Suprapubic skin (tissue), 4 donors: ENCODE measurements around the gene RAB24. TPM values are rescaled to one million over a fixed set of nuclear protein-coding genes. Genes with fewer than 3 reads are reported as not detected.

Experiments
- DNase-seq, 2 donors: peaks; one replicate each; pipeline ENCODE4 v3.0.0-alpha.2; 2019; ENCODE audit warnings: low spot score in 2 of 2
- H3K27ac ChIP-seq: fragments of 200-600 bp; sonication (generic); one replicate; pipeline ENCODE4 v1.5.1; 2019
- H3K27me3 ChIP-seq: fragments of 200-600 bp; sonication (generic); one replicate; pipeline ENCODE4 v1.5.1; 2019
- H3K36me3 ChIP-seq: fragments of 200-600 bp; sonication (generic); one replicate; pipeline ENCODE4 v1.5.1; 2019
- H3K4me1 ChIP-seq: fragments of 200-600 bp; sonication (generic); one replicate; pipeline ENCODE4 v1.5.1; 2019
- H3K4me3 ChIP-seq: fragments of 200-600 bp; sonication (generic); one replicate; pipeline ENCODE4 v1.5.1; 2019; ENCODE audit warnings: mild to moderate bottlenecking
- H3K9me3 ChIP-seq: fragments of 200-600 bp; sonication (generic); one replicate; pipeline ENCODE4 v1.5.1; 2019
- CTCF ChIP-seq, 2 donors: fragments of 200-600 bp in 1 of 2; fragments of 450-650 bp in 1 of 2; sonication (generic) in 1 of 2; IDR thresholded peaks; one replicate each; pipeline ENCODE4 v1.5.1; 2016 to 2019; ENCODE audit warnings: antibody characterized with exemption in 2 of 2, mild to moderate bottlenecking in 1 of 2, moderate library complexity in 1 of 2
- EP300 ChIP-seq: sonication (generic); formaldehyde crosslinking; IDR thresholded peaks from one replicate; pipeline ENCODE4 v1.6.1; 2017; ENCODE audit warnings: antibody characterized with exemption
- POLR2A ChIP-seq, 2 donors: fragments of 450-650 bp; IDR thresholded peaks; one replicate each; pipeline ENCODE4 v1.6.1; 2017; ENCODE audit warnings: antibody characterized with exemption in 2 of 2, mild to moderate bottlenecking in 2 of 2, moderate library complexity in 2 of 2
- POLR2AphosphoS5 ChIP-seq, 3 donors: sonication (generic); formaldehyde crosslinking; IDR thresholded peaks; one replicate each; pipeline ENCODE4 v1.6.1; 2017; ENCODE audit warnings: antibody characterized with exemption in 3 of 3
- whole genome bisulfite sequencing: methylation state at CpG from one replicate; pipeline ENCODE4 v1.1.5; 2018; 5-methylcytosine and 5-hydroxymethylcytosine counted together
- total RNA-seq, 4 donors: library from RNA; depleted of rRNA; stranded (reverse); fragments of >200 nt; gene quantifications; one replicate each; pipeline ENCODE4 v1.1.0, GENCODE V29; 2016

RAB24 gene
- total RNA-seq, 4 donors from 2014 or later, result 36.7 to 70.1 (median 43.3) TPM

- 3% methylated on average over 5 of the region's 25 CpGs for WGBS
- H3K27me3 ChIP-seq, result no peaks in the 10 kb centered on the region
- DNase-seq, result no peak
- no peak for TF ChIP-seq CTCF (IDR thresholded peaks at IDR 0.05)
- peak overlapping the region; percentile 69 for H3K4me3 ChIP-seq
- H3K9me3 ChIP-seq, result no peaks in the 10 kb centered on the region
- peak overlapping the region; percentile 85 for H3K27ac ChIP-seq
- H3K4me1 ChIP-seq, result peaks cover 77% of the 10 kb centered on the region
- peaks cover 27% of the 10 kb centered on the region for H3K36me3 ChIP-seq
Observed at GRCh38 chr5:177303925-177304391, 439 bp upstream of the RAB24 start.

- H3K9me3 ChIP-seq, result no peaks in the 10 kb centered on the region
- no peak for TF ChIP-seq POLR2A (IDR thresholded peaks at IDR 0.05)
- TF ChIP-seq EP300, result no peak
- TF ChIP-seq CTCF (IDR thresholded peaks at IDR 0.05), result no peak
- no peak for TF ChIP-seq POLR2AphosphoS5 (IDR thresholded peaks at IDR 0.05)
- WGBS, result 53% methylated on average over 10 of the region's 24 CpGs
Observed at GRCh38 chr5:177302354-177303110, 987 bp downstream of the RAB24 start.

GRCh38 chr5:177301503-177302165, 1.9 kb downstream of the RAB24 start:
- WGBS, result 42% methylated on average over 5 of the region's 7 CpGs
- Histone ChIP-seq H3K4me1 (peaks cover 69% of the 10 kb centered on the region), H3K9me3 (no peaks in the 10 kb centered on the region), H3K27me3 (no peaks in the 10 kb centered on the region), H3K36me3 (peaks cover 17% of the 10 kb centered on the region), H3K4me3 (peak overlapping the region; percentile 69), H3K27ac (peak overlapping the region; percentile 85)
- peak in 1 of 2 donors; percentile 82 for DNase-seq
- TF ChIP-seq CTCF (IDR thresholded peaks at IDR 0.05) (no peak), POLR2A (IDR thresholded peaks at IDR 0.05) (no peak), POLR2AphosphoS5 (IDR thresholded peaks at IDR 0.05) (peak in 1 of 3 donors; percentile 71)

More at GRCh38 chr5:177302354-177303110, 987 bp downstream of the RAB24 start:
- peaks cover 76% of the 10 kb centered on the region for H3K4me1 ChIP-seq
- DNase-seq, result peak in 1 of 2 donors; percentile 68
- H3K27ac ChIP-seq, result peak overlapping the region; percentile 85
- peak overlapping the region; percentile 69 for H3K4me3 ChIP-seq
- H3K36me3 ChIP-seq, result peaks cover 24% of the 10 kb centered on the region
- H3K27me3 ChIP-seq, result no peaks in the 10 kb centered on the region

GRCh38 chr5:177300951-177301350, 2.6 kb downstream of the RAB24 start:
- WGBS, result 76% methylated on average over 2 of the region's 2 CpGs
- DNase-seq, result no peak
- no peaks in the 10 kb centered on the region for H3K27me3 ChIP-seq
- peak overlapping the region; percentile 85 for H3K27ac ChIP-seq
- H3K4me1 ChIP-seq, result peaks cover 68% of the 10 kb centered on the region
- peaks cover 15% of the 10 kb centered on the region for H3K36me3 ChIP-seq
- TF ChIP-seq CTCF (IDR thresholded peaks at IDR 0.05) (no peak), POLR2A (IDR thresholded peaks at IDR 0.05) (no peak)
- H3K9me3 ChIP-seq, result no peaks in the 10 kb centered on the region
- H3K4me3 ChIP-seq, result no peak overlapping the region

- peaks cover 68% of the 10 kb centered on the region for H3K4me1 ChIP-seq
- no peaks in the 10 kb centered on the region for H3K9me3 ChIP-seq
- peaks cover 13% of the 10 kb centered on the region for H3K36me3 ChIP-seq
- peak in 1 of 2 donors; percentile 78 for DNase-seq
- H3K4me3 ChIP-seq, result no peak overlapping the region
- peak overlapping the region; percentile 85 for H3K27ac ChIP-seq
- H3K27me3 ChIP-seq, result no peaks in the 10 kb centered on the region
- WGBS, result 24% methylated on average over 4 of the region's 4 CpGs
- TF ChIP-seq POLR2A (IDR thresholded peaks at IDR 0.05) (no peak), CTCF (IDR thresholded peaks at IDR 0.05) (no peak), POLR2AphosphoS5 (IDR thresholded peaks at IDR 0.05) (no peak)
Observed at GRCh38 chr5:177300236-177300880, 3.2 kb downstream of the RAB24 start.
